Mesodermal cell (in vitro differentiated cells): ENCODE results near the gene PCDH9.

Experiments
- H3K27ac ChIP-seq: 2 replicates; pipeline ENCODE4 v1.7.0; 2013; ENCODE audit warnings: mild to moderate bottlenecking, low read depth, low read length, moderate library complexity; ENCODE audit not compliant: severe bottlenecking
- H3K36me3 ChIP-seq: 2 replicates; pipeline ENCODE4 v1.7.1; 2013; ENCODE audit warnings: mild to moderate bottlenecking, low read length, moderate library complexity; ENCODE audit not compliant: control insufficient read depth, insufficient read depth
- H3K4me1 ChIP-seq: one replicate; pipeline ENCODE4 v1.7.1; 2013; ENCODE audit warnings: mild to moderate bottlenecking, low read length; ENCODE audit not compliant: insufficient read depth, control insufficient read depth, poor library complexity, severe bottlenecking
- H3K4me3 ChIP-seq: 2 replicates; pipeline ENCODE4 v1.7.0; 2013; ENCODE audit warnings: low read length, control low read depth, mild to moderate bottlenecking; ENCODE audit not compliant: insufficient read depth, poor library complexity, severe bottlenecking; ENCODE audit errors: extremely low read depth
- H3K9me3 ChIP-seq: 2 replicates; pipeline ENCODE4 v1.7.1; 2013; ENCODE audit warnings: mild to moderate bottlenecking, low read length, moderate library complexity; ENCODE audit not compliant: control insufficient read depth
- WGBS, 2 experiments: methylation state at CpG; one replicate each; pipeline ENCODE4 v1.1.5; 2013; ENCODE audit warnings: missing lambda C conversion rate in 2 of 2; ENCODE audit not compliant: insufficient coverage in 2 of 2; 5-methylcytosine and 5-hydroxymethylcytosine counted together

Gene PCDH9

GRCh38 chr13:67087527-67087926 is 142.6 kb downstream of the PCDH9 start:
- Histone ChIP-seq H3K27ac (no peak overlapping the region), H3K36me3 (no peaks in the 10 kb centered on the region), H3K4me3 (no peak overlapping the region), H3K4me1 (no peaks in the 10 kb centered on the region), H3K9me3 (no peaks in the 10 kb centered on the region)
- WGBS, 2 experiments: 83 to 94% methylated on average over 1 to 2 of the region's 2 CpGs

DNA sequence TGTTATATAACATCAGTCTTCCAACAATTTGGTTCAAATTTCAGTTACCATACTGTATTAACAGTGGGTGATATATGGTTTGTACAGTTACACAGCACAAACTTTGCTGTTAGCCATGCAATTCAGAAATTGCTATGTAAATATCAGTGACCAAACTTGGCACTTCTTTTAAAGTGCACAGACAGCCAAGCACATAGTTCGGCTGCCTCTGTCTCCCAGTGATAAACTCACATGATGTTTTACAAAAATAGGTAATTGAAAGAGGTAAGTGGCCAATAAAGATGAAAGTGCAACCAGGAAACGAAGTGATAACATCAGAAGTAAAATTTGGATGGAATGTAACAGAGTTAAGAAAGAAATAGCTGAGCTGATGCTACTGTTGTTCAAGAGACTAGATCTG is 143.9 kb downstream of the PCDH9 start:
- WGBS, 2 experiments: 77 to 86% methylated on average over 1 to 2 of the region's 2 CpGs
- Histone ChIP-seq H3K27ac (no peak overlapping the region), H3K9me3 (no peaks in the 10 kb centered on the region), H3K36me3 (no peaks in the 10 kb centered on the region), H3K4me1 (no peaks in the 10 kb centered on the region), H3K4me3 (no peak overlapping the region)

DNA sequence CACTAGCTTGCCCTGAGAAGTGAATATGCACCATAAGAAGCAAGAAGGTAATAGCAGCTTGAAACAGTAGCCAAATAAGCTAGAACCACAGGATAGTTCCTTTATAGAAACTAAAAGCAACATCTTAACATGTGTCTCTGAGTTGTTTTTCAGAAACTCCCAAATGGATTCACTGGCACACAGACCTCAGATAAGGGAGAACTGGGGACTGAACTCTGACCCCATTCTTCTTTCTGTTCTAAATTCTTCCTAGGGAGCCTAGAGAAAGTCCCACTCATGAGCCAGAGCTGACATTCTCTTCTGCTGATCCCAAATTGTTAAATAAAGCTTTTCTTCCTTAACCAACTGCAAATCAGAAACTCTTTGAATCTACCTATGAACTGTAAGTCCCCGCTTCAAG is 146.1 kb downstream of the PCDH9 start:
- Histone ChIP-seq H3K9me3 (no peaks in the 10 kb centered on the region), H3K27ac (no peak overlapping the region), H3K4me3 (no peak overlapping the region), H3K36me3 (no peaks in the 10 kb centered on the region), H3K4me1 (no peaks in the 10 kb centered on the region)
- WGBS, 2 experiments: 100% methylated on average over 1 of the region's 1 CpG

- Histone ChIP-seq H3K36me3 (no peaks in the 10 kb centered on the region), H3K4me3 (no peak overlapping the region), H3K4me1 (no peaks in the 10 kb centered on the region), H3K27ac (no peak overlapping the region), H3K9me3 (no peaks in the 10 kb centered on the region)
- WGBS, 2 experiments: 86% methylated on average over 2 of the region's 2 CpGs; no CpG with 5 or more reads in 1 of the 2 experiments
These were observed 146.6 kb downstream of the PCDH9 start for GRCh38 chr13:67083519-67083918.

GRCh38 chr13:67080351-67080750 is 149.8 kb downstream of the PCDH9 start:
- no CpG with 5 or more reads among the region's 2 CpGs for WGBS, 2 experiments
- H3K27ac ChIP-seq: no peak overlapping the region
- no peaks in the 10 kb centered on the region for H3K36me3 ChIP-seq
- no peaks in the 10 kb centered on the region for H3K9me3 ChIP-seq
- no peak overlapping the region for H3K4me3 ChIP-seq
- H3K4me1 ChIP-seq: no peaks in the 10 kb centered on the region

- Histone ChIP-seq H3K4me3 (no peak overlapping the region), H3K27ac (no peak overlapping the region), H3K9me3 (no peaks in the 10 kb centered on the region), H3K4me1 (no peaks in the 10 kb centered on the region), H3K36me3 (no peaks in the 10 kb centered on the region)
- WGBS, 2 experiments: 92 to 94% methylated on average over 5 of the region's 5 CpGs
These were observed 152.1 kb downstream of the PCDH9 start for GRCh38 chr13:67078062-67078461.

- no peak overlapping the region for H3K27ac ChIP-seq
- no peaks in the 10 kb centered on the region for H3K9me3 ChIP-seq
- no peaks in the 10 kb centered on the region for H3K4me1 ChIP-seq
- no peak overlapping the region for H3K4me3 ChIP-seq
- H3K36me3 ChIP-seq: no peaks in the 10 kb centered on the region
These were observed 153.0 kb downstream of the PCDH9 start for GRCh38 chr13:67077132-67077531.

GRCh38 chr13:67076378-67076777 is 153.8 kb downstream of the PCDH9 start:
- Histone ChIP-seq H3K27ac (no peak overlapping the region), H3K36me3 (no peaks in the 10 kb centered on the region), H3K9me3 (no peaks in the 10 kb centered on the region), H3K4me3 (no peak overlapping the region), H3K4me1 (no peaks in the 10 kb centered on the region)
- WGBS, 2 experiments: 71 to 88% methylated on average over 1 of the region's 3 CpGs

- Histone ChIP-seq H3K9me3 (no peaks in the 10 kb centered on the region), H3K27ac (no peak overlapping the region), H3K4me1 (no peaks in the 10 kb centered on the region), H3K4me3 (no peak overlapping the region), H3K36me3 (no peaks in the 10 kb centered on the region)
- WGBS, 2 experiments: 60 to 67% methylated on average over 1 of the region's 1 CpG
These were observed 154.9 kb downstream of the PCDH9 start for GRCh38 chr13:67075239-67075638.

DNA sequence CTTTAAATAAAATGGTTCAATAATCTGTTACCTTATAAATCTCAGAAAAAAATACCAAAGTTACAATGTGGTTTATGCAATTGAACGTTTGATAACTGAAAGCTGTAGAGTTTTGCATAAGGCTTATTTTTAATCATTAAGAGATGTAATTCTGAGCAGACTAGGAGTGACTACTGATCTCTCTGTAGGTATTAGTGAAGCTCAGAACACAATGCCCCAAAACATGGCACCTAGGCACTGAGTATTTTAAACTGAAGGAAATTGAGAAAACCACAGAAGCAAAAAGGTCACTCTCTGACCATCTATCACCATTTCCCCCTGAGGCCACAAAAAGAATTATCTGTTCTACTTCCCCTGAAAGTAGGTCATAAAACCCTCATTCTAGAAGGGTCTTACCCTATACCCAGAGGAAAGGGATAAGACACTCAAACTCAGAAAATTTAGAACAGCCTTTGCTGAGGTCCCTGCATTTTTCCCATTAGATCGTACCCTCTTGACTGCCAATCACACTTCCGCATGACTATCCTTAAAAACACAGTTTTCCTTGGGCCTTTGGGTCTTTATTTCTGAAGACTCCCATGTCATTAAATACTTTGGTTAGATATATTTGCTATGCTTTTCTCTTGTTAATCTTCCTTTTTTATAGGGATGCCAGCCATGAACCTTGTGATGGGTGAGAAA is 158.1 kb downstream of the PCDH9 start:
- WGBS, 2 experiments: 80 to 100% methylated on average over 1 to 2 of the region's 3 CpGs
- Histone ChIP-seq H3K36me3 (no peaks in the 10 kb centered on the region), H3K9me3 (no peaks in the 10 kb centered on the region), H3K27ac (no peak overlapping the region), H3K4me3 (no peak overlapping the region), H3K4me1 (no peaks in the 10 kb centered on the region)

- Histone ChIP-seq H3K27ac (no peak overlapping the region), H3K4me1 (no peaks in the 10 kb centered on the region), H3K4me3 (no peak overlapping the region), H3K36me3 (no peaks in the 10 kb centered on the region), H3K9me3 (no peaks in the 10 kb centered on the region)
These were observed 159.8 kb downstream of the PCDH9 start for GRCh38 chr13:67070306-67070705.
